Gastroesophageal sphincter (tissue), 4 donors: ENCODE data around the gene UAP1L1. TPM values are rescaled to one million over a fixed set of nuclear protein-coding genes. Genes with fewer than 3 reads are reported as not detected.
"Not testable (repeated sequence)": the region's sequence is repeated elsewhere in the genome, so short reads cannot be mapped to it uniquely, and the experiment has no call there.

Source experiments
- ATAC-seq: fragments of 150-250 bp; one replicate; pipeline ENCODE4 v1.9.1; 2016; ENCODE audit warnings: mild to moderate bottlenecking, moderate library complexity
- H3K27ac ChIP-seq, 4 donors: fragments of 200-600 bp; sonication (generic) in 3 of 4; 1 replicate in 3 of 4; 2 replicates in 1 of 4; pipeline ENCODE4 v1.5.1; 2016 to 2019
- H3K27me3 ChIP-seq: fragments of 200-600 bp; sonication (generic); one replicate; pipeline ENCODE4 v1.5.1; 2019
- H3K36me3 ChIP-seq, 2 donors: fragments of 200-600 bp; sonication (generic); one replicate each; pipeline ENCODE4 v1.5.1; 2019; ENCODE audit warnings: control low read depth in 1 of 2
- H3K4me1 ChIP-seq, 3 donors: fragments of 200-600 bp; sonication (generic); 1 replicate in 2 of 3; 2 replicates in 1 of 3; pipeline ENCODE4 v1.5.1; 2016 to 2019; ENCODE audit warnings: control low read depth in 2 of 3
- H3K4me3 ChIP-seq, 2 donors: fragments of 200-600 bp; sonication (generic); one replicate each; pipeline ENCODE4 v1.5.1; 2019; ENCODE audit warnings: mild to moderate bottlenecking in 1 of 2, moderate library complexity in 1 of 2
- H3K9me3 ChIP-seq, 3 donors: fragments of 200-600 bp; sonication (generic); one replicate each; pipeline ENCODE4 v1.5.1; 2017 to 2019; ENCODE audit warnings: control low read depth in 2 of 3
- CTCF ChIP-seq, 4 experiments: fragments of 200-600 bp in 2 of 4; fragments of 450-650 bp in 2 of 4; sonication (generic) in 1 of 4; IDR thresholded peaks; one replicate each; pipeline ENCODE4 v1.5.1; 2017 to 2019; ENCODE audit warnings: antibody characterized with exemption in 4 of 4, mild to moderate bottlenecking in 2 of 4, moderate library complexity in 2 of 4
- EP300 ChIP-seq: sonication (generic); formaldehyde crosslinking; IDR thresholded peaks from one replicate; pipeline ENCODE4 v1.6.1; 2017; ENCODE audit warnings: antibody characterized with exemption, mild to moderate bottlenecking
- POLR2A ChIP-seq, 2 donors: fragments of 450-650 bp; IDR thresholded peaks; one replicate each; pipeline ENCODE4 v1.6.1; 2017; ENCODE audit warnings: antibody characterized with exemption in 2 of 2, mild to moderate bottlenecking in 2 of 2, moderate library complexity in 1 of 2
- POLR2AphosphoS5 ChIP-seq: sonication (generic); formaldehyde crosslinking; IDR thresholded peaks from one replicate; pipeline ENCODE4 v1.6.1; 2017; ENCODE audit warnings: antibody characterized with exemption
- WGBS, 2 donors: methylation state at CpG; one replicate each; pipeline ENCODE4 v1.1.5; 2018; ENCODE audit warnings: low coverage in 1 of 2; 5-methylcytosine and 5-hydroxymethylcytosine counted together
- total RNA-seq, 4 donors: library from RNA; depleted of rRNA; stranded (reverse); fragments of >200 nt; gene quantifications; one replicate each; pipeline ENCODE4 v1.1.0, GENCODE V29; 2016

UAP1L1 gene
- total RNA-seq, 4 donors from 2014 or later, result 4.2 to 7.3 (median 6.0) TPM

DNA sequence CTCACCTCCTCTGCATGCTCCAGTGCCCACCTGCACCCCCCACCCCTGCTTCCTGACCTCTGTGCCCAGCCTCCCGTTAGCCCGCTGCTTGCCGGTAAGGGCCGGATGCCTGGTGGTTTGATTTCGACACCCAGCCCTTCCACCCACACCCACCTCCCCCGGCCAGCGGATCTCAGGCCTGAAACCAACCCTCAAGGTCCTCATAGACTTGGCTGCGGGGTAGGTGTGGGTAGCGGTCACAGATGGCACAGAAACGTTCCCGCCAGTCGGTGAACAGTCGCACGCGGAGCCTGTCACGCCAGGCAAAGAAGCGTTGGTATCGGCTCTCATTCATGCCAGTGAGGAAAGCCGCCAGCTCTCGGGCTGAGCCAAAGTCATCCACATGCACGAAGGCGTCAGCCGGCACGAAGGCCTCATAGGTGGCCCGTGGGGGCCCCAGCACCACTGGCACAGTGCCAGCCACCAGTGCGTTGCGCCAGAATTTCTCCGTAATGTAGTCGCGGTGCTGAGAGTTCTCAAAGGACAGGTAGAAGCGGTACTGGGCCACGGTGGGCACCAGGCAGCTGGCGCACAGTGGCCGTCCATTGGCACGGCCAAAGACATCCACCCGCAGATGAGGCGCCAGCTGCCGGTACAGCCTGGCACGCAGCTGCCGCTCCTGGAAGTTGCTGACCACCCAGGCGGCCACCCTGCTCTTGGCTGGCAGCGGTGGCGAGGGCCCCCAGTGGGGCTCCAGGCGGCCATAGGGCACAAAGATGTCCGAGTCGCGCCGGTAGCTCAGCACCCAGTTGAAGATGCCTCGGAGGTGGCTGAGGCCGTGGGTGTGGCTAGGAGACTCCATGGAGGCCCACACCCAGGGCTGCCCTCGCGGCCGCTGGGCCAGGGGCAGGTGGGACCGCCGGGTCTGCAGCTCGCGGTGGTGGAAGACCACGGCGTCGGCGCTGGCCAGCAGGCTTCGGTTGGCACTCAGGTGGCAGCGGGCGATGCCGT lies 46.5 kb upstream of the UAP1L1 start:
- no peak overlapping the region for H3K27ac ChIP-seq
- 40 to 94% methylated on average over 1 to 25 of the region's 65 CpGs for WGBS, 2 donors

GRCh38 chr9:137031904-137032640 lies 45.2 kb upstream of the UAP1L1 start, which contains the start of gene FUT7:
Gene FUT7 (minus strand): TSS chr9:137032088. CDS start chr9:137031991, 97 bp downstream.
- H3K4me3 ChIP-seq, result no peak within 1 kb of the TSS

More for the DNA sequence above, 46.5 kb upstream of the UAP1L1 start:
- TF ChIP-seq POLR2AphosphoS5, result no peak
- no peak for TF ChIP-seq EP300
- TF ChIP-seq POLR2A (IDR thresholded peaks at IDR 0.05), result no peak
- no peak for TF ChIP-seq CTCF (IDR thresholded peaks at IDR 0.05)
- Histone ChIP-seq H3K4me1 (peaks cover 0 to 51% (median 35%) of the 10 kb centered on the region in 3 donors), H3K36me3 (no peaks in the 10 kb centered on the region), H3K4me3 (no peak overlapping the region), H3K27me3 (peaks cover 16% of the 10 kb centered on the region), H3K9me3 (no peaks in the 10 kb centered on the region)
- ATAC-seq, result no peak

DNA sequence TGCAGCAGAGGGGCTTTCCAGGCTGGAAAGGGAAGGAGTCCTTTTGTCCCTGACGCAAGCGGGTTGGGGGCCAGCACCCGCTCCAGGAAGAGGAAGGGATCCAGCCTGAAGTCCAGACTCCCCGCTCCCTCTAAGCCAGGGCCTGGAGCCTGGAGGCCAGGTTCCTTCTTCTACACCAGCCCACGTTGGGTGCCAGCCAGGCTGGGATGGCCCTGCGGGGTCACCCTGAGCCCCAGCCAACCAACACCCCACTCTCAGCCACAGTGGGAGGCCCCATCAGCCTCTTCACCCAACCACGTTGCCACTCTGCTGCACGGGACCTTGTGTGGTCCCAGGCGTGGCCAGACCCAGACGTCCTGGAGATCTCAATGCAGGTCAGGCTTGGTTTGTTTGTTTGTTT lies 44.5 kb upstream of the UAP1L1 start:
- Histone ChIP-seq H3K4me1 (peaks cover 0 to 34% (median 25%) of the 10 kb centered on the region in 3 donors), H3K27me3 (peaks cover 16% of the 10 kb centered on the region), H3K27ac (no peak overlapping the region), H3K9me3 (no peaks in the 10 kb centered on the region), H3K36me3 (peaks cover 0 to 8% of the 10 kb centered on the region in 2 donors), H3K4me3 (peak overlapping the region in 1 of 2 donors; percentile 26)
- peak in 1 of 2 donors; percentile 7 for TF ChIP-seq POLR2A (IDR thresholded peaks at IDR 0.05)
- no peak for TF ChIP-seq CTCF (IDR thresholded peaks at IDR 0.05)
- peak; percentile 31 for ATAC-seq
- 43 to 65% methylated on average over 2 to 5 of the region's 10 CpGs for WGBS, 2 donors

More at GRCh38 chr9:137031904-137032640, 45.2 kb upstream of the UAP1L1 start, which contains the start of gene FUT7:
- H3K9me3 ChIP-seq, result no peaks in the 10 kb centered on the region
- H3K27me3 ChIP-seq, result peaks cover 16% of the 10 kb centered on the region
- no CpG with 5 or more reads among the region's 16 CpGs for WGBS, 2 donors
- ATAC-seq, result no peak
- H3K4me1 ChIP-seq, result peaks cover 0 to 41% (median 31%) of the 10 kb centered on the region in 3 donors
- H3K27ac ChIP-seq, result no peak within 1 kb of the TSS
- TF ChIP-seq POLR2A (IDR thresholded peaks at IDR 0.05) (no peak), POLR2AphosphoS5 (no peak), CTCF (IDR thresholded peaks at IDR 0.05) (no peak), EP300 (no peak)
- no peaks in the 10 kb centered on the region for H3K36me3 ChIP-seq

DNA sequence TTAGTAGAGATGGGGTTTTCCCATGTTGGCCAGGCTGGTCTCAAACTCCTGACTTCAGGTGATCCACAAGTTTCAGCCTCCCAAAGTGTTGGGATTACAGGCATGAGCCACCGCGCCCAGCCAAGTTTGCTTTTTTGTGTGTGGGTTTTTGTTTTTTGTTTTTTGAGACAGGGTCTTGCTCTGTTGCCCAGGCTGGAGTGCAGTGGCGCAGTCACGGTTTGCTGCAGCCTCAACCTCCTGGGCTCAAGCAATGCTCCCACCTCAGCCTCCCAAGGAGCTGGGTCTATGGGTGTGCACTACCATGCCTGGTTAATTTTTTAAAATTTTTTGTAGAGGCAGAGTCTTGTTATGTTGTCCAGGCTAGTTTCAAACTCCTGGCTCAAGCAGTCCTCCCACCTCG lies 43.8 kb upstream of the UAP1L1 start:
- Histone ChIP-seq H3K27me3 (peaks cover 16% of the 10 kb centered on the region), H3K36me3 (peaks cover 0 to 14% of the 10 kb centered on the region in 2 donors), H3K4me3 (peak overlapping the region in 1 of 2 donors; percentile 26), H3K4me1 (peaks cover 0 to 32% (median 24%) of the 10 kb centered on the region in 3 donors)
- 83 to 84% methylated on average over 1 to 4 of the region's 5 CpGs for WGBS, 2 donors
- not testable (repeated sequence) for ATAC-seq, H3K9me3 ChIP-seq, H3K27ac ChIP-seq

DNA sequence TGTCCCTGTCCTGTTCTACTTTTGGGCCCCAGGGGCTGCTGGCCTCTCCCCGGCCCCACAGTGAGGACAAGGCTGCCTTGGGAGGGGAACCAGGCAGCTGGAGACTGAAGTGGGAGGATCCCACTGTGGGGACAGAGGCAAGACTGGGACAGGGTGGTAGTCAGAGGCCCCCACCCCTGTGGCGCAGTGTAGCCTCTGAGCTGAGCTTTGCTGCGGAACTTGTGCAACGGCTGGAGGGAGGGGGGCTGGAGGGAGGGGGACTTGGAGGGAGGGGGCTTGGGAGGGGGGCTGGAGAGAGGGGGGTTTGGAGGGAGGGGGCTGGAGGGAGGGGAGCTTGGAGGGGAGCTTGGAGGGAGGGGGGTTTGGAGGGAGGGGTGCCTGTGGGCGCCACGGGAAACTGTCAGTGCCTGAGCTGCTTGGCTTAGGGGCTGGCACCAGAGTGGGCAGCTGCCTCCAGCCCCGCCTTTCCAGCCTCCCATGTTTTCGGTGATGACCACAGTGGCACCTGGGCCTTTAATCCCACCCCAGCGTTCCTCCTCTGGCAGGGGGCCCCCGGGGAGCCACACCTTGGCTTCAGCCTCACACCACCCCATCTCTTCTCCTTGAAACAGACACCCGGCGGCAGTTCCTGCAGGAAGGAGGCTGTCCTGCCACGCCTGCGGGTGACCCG lies 43.1 kb upstream of the UAP1L1 start:
- Histone ChIP-seq H3K9me3 (no peaks in the 10 kb centered on the region), H3K27me3 (peaks cover 16% of the 10 kb centered on the region), H3K4me3 (peak overlapping the region in 1 of 2 donors; percentile 26), H3K27ac (peak overlapping the region in 1 of 4 donors; percentile 17), H3K4me1 (peaks cover 0 to 25% (median 17%) of the 10 kb centered on the region in 3 donors), H3K36me3 (peaks cover 0 to 21% of the 10 kb centered on the region in 2 donors)
- no peak for TF ChIP-seq POLR2AphosphoS5
- no peak for TF ChIP-seq CTCF (IDR thresholded peaks at IDR 0.05)
- TF ChIP-seq EP300, result no peak
- TF ChIP-seq POLR2A (IDR thresholded peaks at IDR 0.05), result no peak
- ATAC-seq, result no peak
- no CpG with 5 or more reads among the region's 15 CpGs for WGBS, 2 donors
